DMS79 (cell line): ENCODE results near the gene CMSS1.
A peak's percentile ranks its signal among the peaks of the same experiment; 100 is the strongest.

Experiments
- DNase-seq: peaks from one replicate; lab custom pipeline; 2025; lab: John Stamatoyannopoulos, UW

CMSS1 gene

GRCh38 chr3:99875581-99875928, 57.9 kb downstream of the CMSS1 start:
- no peak for DNase-seq

- no peak for DNase-seq
These were observed 58.5 kb downstream of the CMSS1 start for GRCh38 chr3:99875929-99876841.

- no peak for DNase-seq
These were observed 59.4 kb downstream of the CMSS1 start for GRCh38 chr3:99877031-99877579.

GRCh38 chr3:99878005-99878404, 60.3 kb downstream of the CMSS1 start:
- DNase-seq = no peak

GRCh38 chr3:99879275-99879674, 61.6 kb downstream of the CMSS1 start:
- no peak for DNase-seq

GRCh38 chr3:99881121-99881524, 63.5 kb downstream of the CMSS1 start:
- DNase-seq = no peak

GRCh38 chr3:99882436-99883137, 64.9 kb downstream of the CMSS1 start:
- no peak for DNase-seq

- DNase-seq = no peak
These were observed 65.4 kb downstream of the CMSS1 start for GRCh38 chr3:99883138-99883461.

GRCh38 chr3:99883693-99884092, 66.0 kb downstream of the CMSS1 start:
- no peak for DNase-seq

GRCh38 chr3:99884484-99884883, 66.8 kb downstream of the CMSS1 start:
- no peak for DNase-seq

- DNase-seq = no peak
These were observed 67.4 kb downstream of the CMSS1 start for GRCh38 chr3:99885085-99885484.

- DNase-seq = no peak
These were observed 68.2 kb downstream of the CMSS1 start for GRCh38 chr3:99885851-99886250.

GRCh38 chr3:99891610-99892285, 74.1 kb downstream of the CMSS1 start:
- no peak for DNase-seq

- no peak for DNase-seq
These were observed 74.7 kb downstream of the CMSS1 start for GRCh38 chr3:99892332-99892731.

- DNase-seq = no peak
These were observed 77.6 kb downstream of the CMSS1 start for GRCh38 chr3:99895131-99895696.

- DNase-seq = no peak
These were observed 78.2 kb downstream of the CMSS1 start for GRCh38 chr3:99895703-99896441.

GRCh38 chr3:99896482-99896881, 78.8 kb downstream of the CMSS1 start:
- no peak for DNase-seq

- no peak for DNase-seq
These were observed 81.9 kb downstream of the CMSS1 start for GRCh38 chr3:99899603-99900002.

GRCh38 chr3:99900248-99900647, 82.6 kb downstream of the CMSS1 start:
- no peak for DNase-seq

GRCh38 chr3:99901200-99901926, 83.7 kb downstream of the CMSS1 start:
- DNase-seq = peak; percentile 13

GRCh38 chr3:99902091-99902490, 84.4 kb downstream of the CMSS1 start:
- DNase-seq = no peak
